Right atrium auricular region (tissue), 2 donors: ENCODE data around the gene SOX5. TPM values are rescaled to one million over a fixed set of nuclear protein-coding genes. Genes with fewer than 3 reads are reported as not detected.

Experiments
- DNase-seq: peaks from one replicate; pipeline ENCODE4 v3.0.0-alpha.2; 2019; ENCODE audit warnings: low spot score
- H3K27ac ChIP-seq, 2 donors: fragments of 200-600 bp; sonication (generic); 1 replicate in 1 of 2; 2 replicates in 1 of 2; pipeline ENCODE4 v1.5.1; 2016 to 2019
- H3K27me3 ChIP-seq, 2 donors: fragments of 200-600 bp; sonication (generic); one replicate each; pipeline versions ENCODE4 v1.5.1 to v1.6.0; 2017 to 2019
- H3K36me3 ChIP-seq: fragments of 200-600 bp; sonication (generic); one replicate; pipeline ENCODE4 v1.5.1; 2016
- H3K4me1 ChIP-seq, 2 donors: fragments of 200-600 bp; sonication (generic); one replicate each; pipeline versions ENCODE4 v1.5.1 to v1.6.0; 2017 to 2019
- H3K4me3 ChIP-seq, 2 donors: fragments of 200-600 bp; sonication (generic); 1 replicate in 1 of 2; 2 replicates in 1 of 2; pipeline ENCODE4 v1.5.1; 2017 to 2019; ENCODE audit warnings: mild to moderate bottlenecking in 1 of 2, moderate library complexity in 1 of 2
- H3K9me3 ChIP-seq, 2 donors: fragments of 200-600 bp; sonication (generic); one replicate each; pipeline ENCODE4 v1.5.1; 2019
- CTCF ChIP-seq, 2 donors: fragments of 200-600 bp; sonication (generic); IDR thresholded peaks; one replicate each; pipeline ENCODE4 v1.5.1; 2019; ENCODE audit warnings: antibody characterized with exemption in 2 of 2
- total RNA-seq, 2 donors: library from RNA; depleted of rRNA; stranded (reverse); fragments of >200 nt; gene quantifications; one replicate each; pipeline ENCODE4 v1.1.0, GENCODE V29; 2016

Gene SOX5
- total RNA-seq, 2 donors from 2014 or later, result 3.9 to 5.6 TPM

- H3K9me3 ChIP-seq, result peaks cover 0 to 13% of the 10 kb centered on the region in 2 donors
- no peak overlapping the region for H3K4me3 ChIP-seq
- TF ChIP-seq CTCF (IDR thresholded peaks at IDR 0.05), result no peak
- H3K27ac ChIP-seq, result no peak overlapping the region
- H3K4me1 ChIP-seq, result no peaks in the 10 kb centered on the region
- no peaks in the 10 kb centered on the region for H3K27me3 ChIP-seq
- H3K36me3 ChIP-seq, result no peaks in the 10 kb centered on the region
- no peak for DNase-seq
Measured at GRCh38 chr12:23857178-23857577, 92.3 kb downstream of the SOX5 start.

- peaks cover 0 to 13% of the 10 kb centered on the region in 2 donors for H3K9me3 ChIP-seq
- no peak for TF ChIP-seq CTCF (IDR thresholded peaks at IDR 0.05)
- H3K27ac ChIP-seq, result no peak overlapping the region
- no peak for DNase-seq
- H3K36me3 ChIP-seq, result no peaks in the 10 kb centered on the region
- H3K27me3 ChIP-seq, result no peaks in the 10 kb centered on the region
- no peaks in the 10 kb centered on the region for H3K4me1 ChIP-seq
- H3K4me3 ChIP-seq, result no peak overlapping the region
Measured at GRCh38 chr12:23855813-23856212, 93.7 kb downstream of the SOX5 start.

- no peak for TF ChIP-seq CTCF (IDR thresholded peaks at IDR 0.05)
- Histone ChIP-seq H3K4me3 (no peak overlapping the region), H3K27ac (no peak overlapping the region), H3K36me3 (no peaks in the 10 kb centered on the region), H3K9me3 (peaks cover 0 to 9% of the 10 kb centered on the region in 2 donors), H3K4me1 (no peaks in the 10 kb centered on the region), H3K27me3 (no peaks in the 10 kb centered on the region)
- no peak for DNase-seq
Measured at GRCh38 chr12:23854598-23854997, 94.9 kb downstream of the SOX5 start.

- DNase-seq, result no peak
- peaks cover 0 to 4% of the 10 kb centered on the region in 2 donors for H3K9me3 ChIP-seq
- TF ChIP-seq CTCF (IDR thresholded peaks at IDR 0.05), result no peak
Measured at GRCh38 chr12:23853640-23854039, 95.8 kb downstream of the SOX5 start.

GRCh38 chr12:23851602-23852001 lies 97.9 kb downstream of the SOX5 start:
- Histone ChIP-seq H3K36me3 (no peaks in the 10 kb centered on the region), H3K4me3 (no peak overlapping the region), H3K27me3 (no peaks in the 10 kb centered on the region), H3K27ac (no peak overlapping the region), H3K9me3 (no peaks in the 10 kb centered on the region), H3K4me1 (no peaks in the 10 kb centered on the region)
- DNase-seq, result no peak
- no peak for TF ChIP-seq CTCF (IDR thresholded peaks at IDR 0.05)

More at GRCh38 chr12:23853640-23854039, 95.8 kb downstream of the SOX5 start:
- Histone ChIP-seq H3K4me1 (no peaks in the 10 kb centered on the region), H3K27ac (no peak overlapping the region), H3K27me3 (no peaks in the 10 kb centered on the region), H3K36me3 (no peaks in the 10 kb centered on the region), H3K4me3 (no peak overlapping the region)

GRCh38 chr12:23847857-23848256 lies 101.6 kb downstream of the SOX5 start:
- H3K9me3 ChIP-seq, result no peaks in the 10 kb centered on the region
- H3K27ac ChIP-seq, result no peak overlapping the region
- H3K36me3 ChIP-seq, result no peaks in the 10 kb centered on the region
- no peaks in the 10 kb centered on the region for H3K4me1 ChIP-seq
- TF ChIP-seq CTCF (IDR thresholded peaks at IDR 0.05), result no peak
- H3K4me3 ChIP-seq, result no peak overlapping the region
- DNase-seq, result no peak
- H3K27me3 ChIP-seq, result no peaks in the 10 kb centered on the region
